HepG2 (cell line): ENCODE data around the gene ZBTB46. TPM values are rescaled to one million over a fixed set of nuclear protein-coding genes. Genes with fewer than 3 reads are reported as not detected.

ENCODE experiments used
- ETV6 ChIP-seq: sonication (generic); formaldehyde crosslinking; conservative IDR thresholded peaks from 2 replicates; pipeline ENCODE4 v1.4.0; 2020; ENCODE audit warnings: missing genetic modification reagents
- GTF2F1 ChIP-seq: fragments of 150-350 bp; IDR thresholded peaks from 2 replicates; pipeline ENCODE4 v1.6.1; 2014; ENCODE audit warnings: low read length
- JUNB ChIP-seq: sonication (generic); formaldehyde crosslinking; IDR thresholded peaks from 2 replicates; pipeline ENCODE4 v1.8.0; 2022; ENCODE audit warnings: missing genetic modification reagents, mild to moderate bottlenecking, borderline replicate concordance
- KIAA2018 ChIP-seq: sonication (generic); formaldehyde crosslinking; IDR thresholded peaks from 2 replicates; pipeline ENCODE4 v1.5.0; 2020; ENCODE audit warnings: mild to moderate bottlenecking, missing genetic modification reagents, borderline replicate concordance
- MXD1 ChIP-seq: sonication (generic); formaldehyde crosslinking; IDR thresholded peaks from 2 replicates; pipeline ENCODE4 v1.4.0; 2020; ENCODE audit warnings: mild to moderate bottlenecking, missing genetic modification reagents
- MXD3 ChIP-seq: IDR thresholded peaks from 2 replicates; pipeline ENCODE4 v1.6.1; 2016; ENCODE audit warnings: mild to moderate bottlenecking, missing biosample characterization, missing genetic modification reagents
- NFKBIZ ChIP-seq: IDR thresholded peaks from 2 replicates; pipeline ENCODE4 v1.6.1; 2018; ENCODE audit warnings: missing genetic modification reagents, missing compliant biosample characterization
- RELA ChIP-seq: sonication (generic); formaldehyde crosslinking; IDR thresholded peaks from 2 replicates; pipeline ENCODE4 v1.4.0; 2020; ENCODE audit warnings: missing genetic modification reagents
- SIX1 ChIP-seq: sonication (generic); formaldehyde crosslinking; IDR thresholded peaks from 2 replicates; pipeline ENCODE4 v1.4.0; 2020; ENCODE audit warnings: missing genetic modification reagents, borderline replicate concordance
- SMYD3 ChIP-seq: sonication (generic); formaldehyde crosslinking; IDR thresholded peaks from 2 replicates; pipeline ENCODE4 v1.8.1; 2023; ENCODE audit warnings: mild to moderate bottlenecking, missing genetic modification reagents
- SRSF9 ChIP-seq: fragments of 200-400 bp; formaldehyde crosslinking; IDR thresholded peaks from 2 replicates; pipeline ENCODE4 v1.6.1; 2018; ENCODE audit warnings: borderline replicate concordance, mild to moderate bottlenecking, low read depth, low read length; ENCODE audit not compliant: insufficient read depth, poor library complexity, severe bottlenecking
- TARDBP ChIP-seq: sonication (generic); formaldehyde crosslinking; IDR thresholded peaks from 2 replicates; pipeline ENCODE4 v1.8.0; 2022; ENCODE audit warnings: mild to moderate bottlenecking, missing genetic modification reagents
- THAP11 ChIP-seq: IDR thresholded peaks from 2 replicates; pipeline ENCODE4 v1.6.1; 2016; ENCODE audit warnings: missing biosample characterization, missing genetic modification reagents
- YY1 ChIP-seq: IDR thresholded peaks from 2 replicates; pipeline ENCODE4 v1.6.1; 2011; ENCODE audit warnings: low read length, low read depth, moderate library complexity, mild to moderate bottlenecking; ENCODE audit not compliant: insufficient read depth, insufficient replicate concordance
- ZNF234 ChIP-seq: sonication (generic); formaldehyde crosslinking; conservative IDR thresholded peaks from 2 replicates; pipeline ENCODE4 v1.5.1; 2020; ENCODE audit warnings: mild to moderate bottlenecking, missing genetic modification reagents
- ZNF362 ChIP-seq: sonication (generic); formaldehyde crosslinking; IDR thresholded peaks from 2 replicates; pipeline ENCODE4 v1.4.0; 2020; ENCODE audit warnings: missing genetic modification reagents, mild to moderate bottlenecking, borderline replicate concordance
- ZNF639 ChIP-seq: conservative IDR thresholded peaks from 2 replicates; pipeline ENCODE4 v1.6.1; 2018; ENCODE audit warnings: missing genetic modification reagents
- ZNF772 ChIP-seq: sonication (generic); formaldehyde crosslinking; IDR thresholded peaks from 2 replicates; pipeline ENCODE4 v1.5.0; 2020; ENCODE audit warnings: mild to moderate bottlenecking, missing genetic modification reagents
- polyA plus RNA-seq, 8 experiments: library from polyadenylated mRNA; depleted of rRNA in 3 of 8; stranded (reverse) in 7 of 8; unstranded in 1 of 8; fragments of >200 nt; fragmentation: Illumina TruSeq in 4 of 8; extraction: Trizol in 4 of 8; gene quantifications; 2 replicates each; pipeline versions ENCODE4 v1.2.1 to v1.2.3, GENCODE V29; 2011 to 2016; ENCODE audit warnings: low read depth in 4 of 8, missing spikeins in 1 of 8, mixed read lengths in 1 of 8; ENCODE audit not compliant: insufficient read depth in 1 of 8
- total RNA-seq, 5 experiments: library from RNA; depleted of rRNA; stranded (reverse); fragments of >200 nt; fragmentation: Illumina TruSeq; extraction: Trizol; gene quantifications; 2 replicates each; pipeline ENCODE4 v1.2.3, GENCODE V29; 2016; ENCODE audit warnings: low read depth in 1 of 5

The ZBTB46 gene
- total and polyA plus RNA-seq, 2 of the 13 experiments (the other 11 are each of a cell fraction or from before 2014, with no cell fraction given), result 1.6 to 13.5 TPM

GRCh38 chr20:63707558-63708300, 123.3 kb downstream of the ZBTB46 start, which contains the start of the genes ARFRP1 and ZGPAT (continued):
- TF ChIP-seq ZNF362 (CRISPR knock-in tag) (peak; percentile 71; the same call in 1 of the 2 replicates), NFKBIZ (CRISPR knock-in tag) (peak; percentile 91), GTF2F1 (no peak), ZNF234 (peak; percentile 73), SRSF9 (no peak), ETV6 (CRISPR knock-in tag) (peak; percentile 87), JUNB (CRISPR knock-in tag) (no peak), YY1 (peak; percentile 90), MXD3 (CRISPR knock-in tag) (peak; percentile 97), MXD1 (CRISPR knock-in tag) (peak; percentile 94), SIX1 (CRISPR knock-in tag) (no peak; the same call in 1 of the 2 replicates), KIAA2018 (no peak; the same call in 1 of the 2 replicates), SMYD3 (CRISPR knock-in tag) (peak; percentile 97), THAP11 (CRISPR knock-in tag) (peak; percentile 98), ZNF639 (peak; percentile 99), TARDBP (peak; percentile 99), RELA (peak; percentile 93), ZNF772 (CRISPR knock-in tag) (peak; percentile 73)
